Left lobe of liver (tissue), 2 donors: ENCODE data around the gene AKAP13. TPM values are rescaled to one million over a fixed set of nuclear protein-coding genes. Genes with fewer than 3 reads are reported as not detected.
"Not testable (repeated sequence)": the region's sequence is repeated elsewhere in the genome, so short reads cannot be mapped to it uniquely, and the experiment has no call there.

Experiments
- ATAC-seq: fragments of 200-7000 bp; cut with Tn5 transposase; one replicate; pipeline ENCODE4 v1.9.1; 2020; ENCODE audit warnings: mild to moderate bottlenecking, moderate library complexity
- DNase-seq: peaks from one replicate; pipeline ENCODE4 v3.0.0-alpha.2; 2020; ENCODE audit warnings: low spot score
- total RNA-seq: library from RNA; stranded (reverse); gene quantifications from one replicate; pipeline ENCODE4 v1.2.1, GENCODE V29; 2021
- donor health status: DM: no; HTN: no; CAD: no; lungs with moderate emphysema.
- donor health status: DM: no; HTN: yes; CAD: no.

The AKAP13 gene
- total RNA-seq, 1 donor from 2014 or later = 60.5 TPM

DNA sequence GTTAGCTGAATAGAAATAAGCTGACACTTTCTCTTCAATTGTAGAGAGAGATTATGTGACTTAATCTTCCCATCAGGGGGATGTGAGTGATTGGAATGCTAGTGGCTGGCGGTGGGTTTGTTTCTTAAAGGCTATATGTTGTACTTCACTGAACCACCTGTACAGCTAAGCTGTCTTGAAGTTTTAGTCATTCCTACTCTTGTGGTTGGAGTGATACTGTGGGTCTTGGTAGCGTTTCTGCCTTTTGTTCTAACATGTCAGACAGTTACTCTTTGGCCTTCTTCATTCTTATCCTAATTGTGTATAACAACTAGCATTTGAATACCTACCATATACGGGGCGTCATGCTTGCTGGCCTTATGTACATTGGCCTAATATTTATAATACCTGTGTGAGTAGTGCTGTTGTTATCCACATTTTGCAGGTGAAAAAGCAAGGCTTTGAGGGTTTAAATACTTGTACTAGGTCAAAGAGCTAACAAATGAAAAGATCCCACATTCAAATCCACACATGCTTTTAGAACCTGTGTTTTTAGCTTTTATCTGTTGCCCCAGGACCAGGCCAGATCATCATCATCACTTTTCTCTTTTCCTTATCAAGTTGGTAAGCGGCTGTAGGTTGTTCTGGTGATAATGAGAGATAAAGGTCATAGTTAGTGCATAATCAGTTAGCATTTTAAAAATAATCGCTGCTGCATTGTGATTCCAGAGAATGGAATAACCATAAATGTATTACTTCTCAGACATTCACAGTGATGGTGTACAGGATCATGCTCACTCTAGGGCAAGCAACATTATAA lies 50.2 kb downstream of the AKAP13 start:
- ATAC-seq = no peak

DNA sequence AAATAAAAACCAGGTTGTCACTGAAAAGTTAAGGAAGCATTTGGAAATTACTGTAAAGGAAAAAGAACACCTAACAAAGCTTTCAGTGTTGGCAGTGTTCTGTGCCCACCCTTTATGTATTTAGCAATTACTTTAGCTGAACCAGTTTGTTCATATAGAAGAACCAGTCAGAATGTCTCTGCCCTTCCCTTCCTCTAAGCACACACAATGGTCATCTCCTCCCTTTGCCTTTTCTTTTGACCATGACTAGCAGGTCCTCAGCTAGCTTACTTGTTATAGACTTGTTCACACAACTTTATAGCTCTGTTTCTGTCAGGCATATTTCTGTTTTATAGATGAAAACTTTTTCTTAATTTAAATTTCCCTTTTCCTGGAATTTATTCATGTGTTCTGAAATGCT lies 59.6 kb downstream of the AKAP13 start:
- DNase-seq (no peak), ATAC-seq (no peak)

More for the DNA sequence above, 50.2 kb downstream of the AKAP13 start:
- DNase-seq = no peak

DNA sequence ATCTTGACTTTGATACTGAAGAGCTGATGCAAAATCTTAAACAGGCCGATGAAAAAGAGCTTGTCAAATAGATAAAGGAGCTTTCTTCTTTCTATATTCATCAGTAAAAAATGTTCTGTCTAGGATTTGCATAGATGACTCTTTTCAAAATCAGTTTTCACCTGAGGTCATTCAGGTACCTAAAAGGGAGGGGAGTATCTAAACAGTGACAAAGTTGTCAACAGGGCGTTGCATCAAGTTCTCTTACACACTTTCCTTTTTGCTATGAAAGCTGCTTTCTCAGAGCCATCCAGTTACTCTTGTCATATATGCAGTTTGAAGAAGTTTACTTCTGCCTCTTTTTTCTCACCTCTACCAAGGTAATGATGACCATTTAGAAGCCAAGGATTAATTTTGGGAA lies 60.0 kb downstream of the AKAP13 start:
- DNase-seq = no peak
- ATAC-seq = no peak

DNA sequence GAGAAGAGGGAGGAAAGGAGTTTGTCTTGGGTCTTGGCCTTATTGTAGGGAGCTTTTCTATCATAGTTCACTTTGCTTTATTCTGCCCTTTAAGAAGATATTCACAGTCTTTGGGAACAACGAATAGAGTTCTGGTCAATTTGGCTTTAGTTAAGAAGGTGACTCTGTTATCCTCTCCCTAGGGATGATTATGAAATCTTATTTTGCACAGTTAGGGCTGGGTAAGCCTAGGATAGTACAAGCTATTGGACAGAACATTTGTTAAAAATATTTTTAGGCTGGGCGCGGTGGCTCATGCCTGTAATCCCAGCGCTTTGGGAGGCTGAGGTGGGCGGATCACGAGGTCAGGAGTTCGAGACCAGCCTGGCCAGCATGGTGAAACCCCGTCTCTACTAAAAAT lies 61.5 kb downstream of the AKAP13 start:
- not testable (repeated sequence) for ATAC-seq

DNA sequence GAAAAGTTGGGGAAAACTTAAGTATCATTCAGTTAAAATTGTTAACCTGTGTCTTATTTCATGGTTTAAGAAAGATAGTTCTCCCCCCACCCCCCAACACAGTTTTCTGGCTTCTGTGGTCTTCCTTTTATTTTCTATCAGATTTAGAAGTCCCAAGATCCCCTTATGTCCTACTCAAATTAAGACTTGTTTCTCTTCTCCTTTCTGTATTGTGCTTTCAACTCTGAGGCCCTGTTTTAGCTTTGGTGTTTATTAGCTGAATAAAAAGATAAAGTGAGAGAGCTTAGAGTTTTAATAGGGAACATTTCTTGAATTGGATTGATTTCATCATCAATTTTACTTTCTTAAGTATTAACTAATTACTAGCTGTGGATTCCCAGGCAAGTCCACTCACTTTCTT lies 62.6 kb downstream of the AKAP13 start:
- ATAC-seq = no peak
- DNase-seq = no peak

More for the DNA sequence above, 61.5 kb downstream of the AKAP13 start:
- not testable (repeated sequence) for DNase-seq

DNA sequence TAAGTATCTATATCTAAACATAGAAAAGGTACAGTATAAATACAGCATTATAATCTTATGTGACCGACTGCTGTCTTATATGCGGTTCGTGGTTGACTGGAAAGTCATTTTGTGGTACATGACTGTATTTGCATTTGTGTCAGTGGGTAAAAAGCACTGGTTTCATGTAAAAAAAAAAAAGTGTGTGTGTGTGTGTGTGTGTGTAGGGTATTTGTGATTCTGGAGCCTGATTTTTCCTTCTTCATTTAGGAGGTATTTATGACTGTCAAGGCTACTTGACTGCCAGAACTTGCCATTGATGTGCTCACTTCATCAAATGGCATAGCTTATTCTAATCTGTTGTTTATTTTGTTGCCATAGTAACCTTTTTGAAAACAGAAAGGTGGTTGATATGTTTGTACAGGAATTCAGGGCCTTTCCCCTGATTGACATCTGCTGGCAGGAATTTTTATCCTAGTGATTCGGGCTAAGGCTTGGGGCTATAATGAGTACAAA lies 63.2 kb downstream of the AKAP13 start:
- DNase-seq = no peak
- peak; percentile 78 for ATAC-seq

DNA sequence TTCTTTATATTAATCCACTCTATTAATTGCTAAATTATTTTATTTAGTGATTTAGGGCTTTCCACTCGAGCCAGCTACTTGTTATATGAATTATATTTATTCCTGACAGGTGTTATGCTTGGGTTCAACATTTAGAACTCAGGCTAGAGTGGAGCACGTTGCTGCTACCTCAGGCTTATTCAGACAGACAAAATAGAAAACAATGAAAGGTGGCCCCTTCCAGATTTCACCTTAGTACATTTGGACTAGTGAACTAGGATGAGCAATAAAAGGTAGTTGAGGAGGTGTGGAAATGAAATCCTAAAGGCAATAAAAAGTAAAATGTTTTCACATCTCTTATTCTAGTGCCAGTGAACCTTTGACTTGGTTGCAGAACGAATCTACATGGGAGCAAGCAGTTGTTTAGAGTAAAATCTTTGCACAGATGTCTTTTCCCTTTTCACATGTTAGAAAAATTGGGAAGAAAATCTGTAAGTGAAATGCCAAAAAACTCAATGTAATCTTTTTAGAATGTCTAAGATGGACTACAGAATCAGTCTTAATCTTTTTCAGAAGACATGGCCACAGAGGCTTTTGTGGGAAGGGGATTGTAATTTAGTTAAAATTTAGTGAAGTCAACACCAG lies 63.8 kb downstream of the AKAP13 start:
- no peak for ATAC-seq
- no peak for DNase-seq

DNA sequence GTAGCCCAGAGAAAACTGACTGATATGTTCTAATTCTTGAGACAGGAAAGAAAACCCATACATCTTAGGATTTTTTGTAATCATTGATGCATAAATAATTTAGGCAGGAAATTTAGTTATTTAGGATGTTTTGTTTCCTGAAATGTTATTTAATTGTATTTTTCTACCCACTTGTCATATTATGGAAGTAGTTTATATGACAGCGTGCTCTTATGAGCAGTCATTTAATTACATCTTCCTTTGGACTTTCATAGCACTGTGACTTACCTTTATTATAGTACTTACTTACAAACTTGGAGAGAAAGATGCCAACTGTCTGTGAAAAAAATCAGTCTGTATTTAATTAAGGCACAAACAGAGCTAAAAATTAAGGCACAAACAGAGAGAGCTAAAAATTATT lies 65.0 kb downstream of the AKAP13 start:
- DNase-seq = no peak
- ATAC-seq = no peak

DNA sequence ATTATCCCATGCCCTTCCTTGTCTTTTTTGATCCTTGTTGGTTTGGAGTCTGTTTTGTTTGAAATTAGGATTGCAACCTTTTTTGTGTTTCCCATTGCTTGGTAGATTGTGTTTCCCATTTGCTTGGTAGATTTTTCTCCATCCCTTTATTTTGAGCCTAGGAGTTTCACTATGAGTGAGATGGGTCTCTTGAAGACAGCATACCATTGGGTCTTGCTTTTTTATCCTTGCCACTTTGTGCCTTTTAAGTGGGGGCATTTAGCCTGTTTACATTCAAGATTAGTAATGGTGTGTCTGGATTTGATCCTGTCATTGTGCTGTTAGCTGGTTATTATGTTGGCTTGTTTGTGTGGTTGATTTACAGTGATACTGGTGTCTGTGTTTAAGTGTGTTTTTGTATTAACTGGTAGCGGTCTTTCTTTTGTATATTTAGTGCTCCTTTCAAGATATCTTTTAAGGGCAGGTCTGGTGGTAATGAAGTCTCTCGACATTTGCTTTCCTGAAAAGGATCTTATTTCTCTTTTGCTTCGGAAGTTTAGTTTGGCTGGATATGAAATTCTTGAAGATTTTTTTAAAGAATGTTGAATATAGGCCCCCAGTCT lies 70.8 kb downstream of the AKAP13 start:
- no peak for DNase-seq
- ATAC-seq = no peak

DNA sequence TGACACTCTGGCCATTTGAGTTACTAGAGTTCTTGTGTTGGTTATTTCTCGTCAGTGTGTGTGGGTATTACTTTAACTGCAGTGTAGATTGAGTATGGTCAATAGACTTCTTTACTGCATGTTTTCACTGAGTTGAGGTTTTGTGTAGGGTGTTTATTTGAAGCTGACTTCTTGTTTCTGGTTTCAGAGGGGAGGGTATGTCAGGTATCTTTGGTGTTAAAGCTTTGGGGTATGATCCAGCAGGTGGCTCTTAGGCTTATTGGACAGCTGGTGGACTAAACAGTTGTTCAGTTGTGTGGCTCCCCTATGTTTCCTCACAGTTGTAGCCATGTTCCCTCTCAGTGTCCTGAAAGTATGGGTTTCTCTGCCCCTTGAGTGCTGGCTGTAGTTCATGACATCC lies 72.0 kb downstream of the AKAP13 start:
- no peak for ATAC-seq
- DNase-seq = no peak

DNA sequence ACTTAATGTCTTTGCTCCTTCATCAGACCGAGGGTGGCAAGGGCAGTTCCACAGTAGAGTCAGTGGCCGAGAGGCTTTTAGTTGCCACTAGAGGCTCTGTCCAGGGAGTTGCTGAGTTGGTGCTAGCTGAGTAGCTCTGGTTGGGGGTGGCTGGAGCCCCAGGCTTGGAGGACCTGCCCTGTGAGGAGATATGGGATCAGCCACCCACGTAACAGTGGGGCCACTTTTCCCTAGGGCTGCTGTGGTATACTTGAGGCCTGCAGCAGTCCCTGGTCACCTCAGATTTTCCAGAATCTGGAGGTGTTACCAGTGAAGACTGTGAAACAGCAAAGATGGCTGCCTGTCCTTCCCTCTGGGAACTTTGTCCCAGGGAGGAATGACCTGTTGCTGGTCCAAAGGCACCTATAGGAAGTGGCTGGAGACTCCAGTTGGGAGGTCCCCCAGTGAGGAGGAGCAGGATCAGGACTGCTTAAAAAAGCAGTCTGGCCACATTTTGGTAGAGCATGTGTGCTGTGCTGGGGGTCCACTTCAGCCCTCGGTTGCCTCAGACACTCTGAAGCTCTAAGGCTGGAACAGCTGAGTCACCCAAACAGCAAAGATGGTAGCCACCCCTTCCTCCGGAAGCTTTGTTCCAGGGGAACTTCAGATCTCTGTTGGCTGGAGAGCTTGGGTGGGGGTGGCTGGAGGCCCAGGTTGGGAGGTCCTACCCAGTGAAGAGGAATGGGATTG lies 72.9 kb downstream of the AKAP13 start:
- DNase-seq = no peak
- no peak for ATAC-seq

DNA sequence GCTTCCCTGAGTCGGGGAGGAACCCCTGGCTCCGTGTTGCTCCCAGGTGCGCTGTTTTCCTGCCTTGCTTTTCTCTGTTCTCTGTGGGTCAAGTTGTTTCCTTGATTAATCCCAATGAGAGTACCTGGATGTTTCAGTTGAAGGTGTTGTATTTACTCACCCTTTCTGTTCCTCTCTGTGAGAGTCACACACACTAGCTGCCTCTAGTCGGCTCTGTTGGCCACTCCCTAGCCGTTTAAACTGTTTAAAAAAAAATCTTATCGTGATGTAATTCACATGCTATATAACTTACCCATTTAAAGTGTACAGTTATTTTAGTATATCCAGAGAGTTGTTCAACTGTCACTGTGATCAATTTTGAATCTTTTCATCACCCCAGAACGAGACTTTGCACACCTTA lies 74.0 kb downstream of the AKAP13 start:
- DNase-seq (no peak), ATAC-seq (peak; percentile 58)

DNA sequence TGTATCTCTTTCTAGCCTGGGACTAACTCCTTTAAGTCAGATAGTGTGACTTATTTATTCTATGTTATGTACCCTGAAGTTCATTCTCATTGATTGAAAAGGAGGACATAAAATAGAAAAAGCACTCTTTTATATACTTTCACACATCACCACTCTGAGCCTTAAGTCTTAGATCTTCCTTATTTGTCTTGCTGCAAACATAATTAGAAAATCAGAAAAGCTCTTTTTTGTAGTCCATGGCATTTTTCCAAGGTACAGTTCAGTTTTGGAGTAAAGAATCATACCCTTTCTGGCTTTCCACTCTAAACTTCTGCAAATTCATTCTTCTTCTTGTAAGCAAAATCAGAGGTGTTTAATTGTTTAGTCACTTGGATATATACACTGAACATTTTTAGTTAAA lies 75.5 kb downstream of the AKAP13 start:
- ATAC-seq (no peak), DNase-seq (no peak)

DNA sequence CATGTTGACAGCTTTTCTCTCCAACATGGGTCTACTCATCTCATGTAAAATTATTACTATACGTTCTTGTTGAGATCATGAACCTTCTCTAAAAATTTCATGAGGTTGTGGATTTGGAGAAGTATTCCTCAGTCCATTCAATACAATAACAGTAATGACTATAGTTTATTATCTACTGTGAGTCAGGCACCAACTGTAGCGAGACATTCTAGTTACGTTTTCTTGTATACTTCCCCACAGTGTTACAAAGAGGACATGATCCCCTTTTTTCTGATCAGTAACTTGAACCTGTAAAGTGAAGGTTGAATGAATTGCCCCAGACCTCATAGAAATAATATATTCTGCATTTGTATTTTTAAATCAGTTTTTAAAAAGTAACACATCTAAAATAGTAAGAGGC lies 76.4 kb downstream of the AKAP13 start:
- ATAC-seq = no peak
- no peak for DNase-seq

DNA sequence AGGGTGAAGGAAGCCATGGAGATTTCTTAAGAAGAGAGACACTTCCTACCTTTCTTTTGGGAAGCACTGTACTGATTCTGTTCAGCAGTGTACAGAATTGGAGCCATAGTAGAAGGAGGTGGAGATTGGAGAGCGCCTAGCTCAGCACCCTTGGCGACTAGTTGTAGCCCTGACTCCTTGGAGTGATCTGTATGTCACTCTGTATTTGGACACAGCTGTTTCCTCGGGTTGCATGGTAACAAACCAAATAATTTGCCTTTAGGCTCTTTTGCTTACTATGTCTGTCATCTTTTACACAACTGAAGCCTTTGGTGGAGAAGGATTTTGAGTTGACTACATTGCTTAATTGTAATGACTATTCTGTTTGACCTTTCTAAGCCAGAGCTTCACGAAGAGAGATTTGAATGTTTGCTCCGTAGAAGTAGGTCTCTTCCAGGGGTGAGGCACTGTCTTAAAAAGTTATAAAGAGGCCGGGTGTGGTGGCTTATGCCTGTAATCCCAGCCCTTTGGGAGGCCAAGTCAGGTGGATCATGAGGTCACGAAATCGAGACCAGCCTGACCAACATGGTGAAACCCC lies 77.1 kb downstream of the AKAP13 start:
- no peak for ATAC-seq
- no peak for DNase-seq

DNA sequence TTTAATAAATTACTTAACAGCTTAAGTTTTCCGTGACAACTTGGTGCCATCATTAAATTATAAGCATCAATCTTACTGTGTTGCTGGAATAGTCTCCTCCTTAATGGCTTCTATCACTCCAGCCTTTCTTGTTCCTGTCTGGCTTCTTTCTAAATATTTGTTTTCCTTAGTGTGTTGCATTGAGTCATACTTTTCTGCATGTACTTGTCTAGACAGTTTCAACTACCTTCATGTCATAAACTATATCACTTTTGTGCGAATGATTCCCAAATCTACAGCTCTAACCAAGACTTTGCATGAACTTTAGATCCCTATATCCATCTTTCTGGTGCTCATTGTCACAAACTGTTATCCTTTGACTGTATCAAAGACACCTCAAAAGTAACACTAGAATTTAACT lies 78.4 kb downstream of the AKAP13 start:
- ATAC-seq (no peak), DNase-seq (no peak)

DNA sequence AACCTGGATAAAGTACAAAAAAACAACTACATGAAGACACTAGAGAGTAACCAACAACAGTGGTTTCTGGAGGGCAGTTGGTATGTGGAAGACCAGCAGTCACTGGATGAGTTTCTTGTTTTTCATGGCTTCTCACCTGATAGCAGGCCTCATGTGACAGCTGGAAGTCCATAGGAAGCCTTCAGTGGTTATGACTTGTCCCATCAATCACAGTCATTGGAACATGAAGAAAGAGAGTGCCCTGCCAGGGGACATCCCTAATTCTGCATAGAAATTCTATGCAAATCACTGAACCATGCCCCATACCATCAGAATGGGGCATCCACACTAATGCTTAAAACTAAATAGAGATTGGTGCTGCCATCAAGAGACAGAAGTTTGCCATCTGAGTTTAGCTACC lies 81.6 kb downstream of the AKAP13 start:
- ATAC-seq (no peak), DNase-seq (no peak)

DNA sequence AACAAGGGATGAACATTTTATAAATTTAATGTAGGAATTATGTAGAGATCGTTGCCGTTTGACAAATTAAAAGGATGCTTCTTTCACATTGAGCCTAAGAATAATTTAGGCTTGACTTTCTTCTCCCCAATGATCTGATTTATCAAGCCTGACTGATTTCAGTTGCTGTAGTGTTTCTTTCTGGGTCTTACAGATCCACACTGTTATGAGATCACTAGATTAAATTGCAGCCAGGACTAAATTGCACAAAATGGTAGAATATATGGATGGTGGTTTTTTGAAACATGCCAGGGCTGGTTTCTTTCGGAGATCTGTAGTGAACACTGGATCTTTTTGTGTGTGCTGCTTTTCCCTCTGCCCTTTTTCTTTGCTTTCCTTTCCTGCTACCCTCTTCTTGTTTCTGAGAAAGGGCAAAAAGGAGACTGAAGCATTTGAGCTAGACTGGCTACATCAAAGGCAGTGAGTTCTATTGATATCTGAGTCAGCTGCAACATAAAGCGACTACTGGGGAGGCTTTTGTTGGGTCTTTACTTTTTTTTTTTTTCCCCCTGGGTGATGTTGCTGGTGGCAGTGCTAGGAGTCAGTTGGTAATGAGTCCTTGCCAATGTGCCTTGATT lies 83.0 kb downstream of the AKAP13 start:
- DNase-seq (no peak), ATAC-seq (no peak)

DNA sequence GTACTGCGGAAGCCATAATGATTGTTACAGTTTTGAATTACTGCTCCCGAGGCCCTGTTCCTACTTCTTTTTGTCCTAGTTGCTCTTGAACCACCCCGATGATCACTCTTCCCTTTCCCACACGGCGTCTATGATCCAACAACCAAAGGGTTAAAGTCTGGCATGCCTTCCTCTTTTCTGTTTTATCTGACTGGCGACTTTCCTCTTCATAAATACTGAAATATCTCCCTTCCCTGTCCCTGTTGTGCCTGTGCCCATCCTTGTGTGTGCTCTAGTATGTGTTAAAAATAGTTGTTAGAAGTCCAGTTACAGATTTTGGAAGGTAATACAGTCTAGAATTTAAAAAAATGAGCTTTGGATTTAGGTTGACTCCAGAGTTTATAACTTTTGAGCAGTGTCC lies 83.6 kb downstream of the AKAP13 start:
- no peak for DNase-seq
- ATAC-seq = no peak

DNA sequence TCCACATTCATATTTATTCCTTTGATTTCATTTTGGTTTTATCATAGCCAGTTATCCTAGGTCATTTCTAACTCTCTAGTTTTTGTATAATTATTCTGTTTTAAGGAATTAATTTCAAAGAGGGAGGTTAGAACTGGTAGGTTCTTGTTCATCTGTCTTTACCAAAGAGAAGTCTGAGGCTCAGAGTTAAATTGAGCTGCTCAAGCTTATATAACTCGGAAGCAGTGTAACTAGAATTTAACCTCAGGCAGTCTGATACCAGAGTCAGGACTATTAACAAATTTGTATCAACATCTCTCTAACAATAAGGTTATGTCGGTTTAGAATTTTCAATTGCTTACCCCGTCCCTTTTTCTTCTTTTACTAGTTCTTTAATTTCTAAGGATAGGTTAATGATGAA lies 84.1 kb downstream of the AKAP13 start:
- DNase-seq = no peak
- no peak for ATAC-seq
